ENCODE measurements around the gene PLPP7. TPM values are rescaled to one million over a fixed set of nuclear protein-coding genes. Genes with fewer than 3 reads are reported as not detected.
"Not testable (repeated sequence)": the region's sequence is repeated elsewhere in the genome, so short reads cannot be mapped to it uniquely, and the experiment has no call there.

The PLPP7 gene
- total RNA-seq, 2 donors from 2014 or later, result 2.1 to 3.6 TPM

DNA sequence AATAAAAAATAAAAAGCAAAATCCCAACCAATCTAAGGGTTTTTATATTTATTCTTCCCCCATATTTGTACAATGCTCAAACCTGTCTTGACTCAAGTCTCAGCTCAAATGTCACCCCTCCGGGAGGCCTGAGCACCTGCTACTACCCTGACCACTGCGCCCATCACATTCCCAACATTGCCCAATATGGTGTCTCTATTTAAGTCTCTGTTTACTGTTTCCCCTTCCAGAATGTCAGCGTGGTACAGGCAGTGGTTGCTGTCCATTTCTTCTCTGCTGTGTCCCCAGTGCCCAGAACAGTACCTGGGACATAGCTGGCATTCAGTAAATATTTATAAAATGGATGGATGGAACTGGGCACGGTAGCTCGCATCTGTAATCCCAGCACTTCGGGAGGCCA lies 57.0 kb downstream of the PLPP7 start:
- no peak for TF ChIP-seq POLR2A (IDR thresholded peaks at IDR 0.05)
- TF ChIP-seq, protein P1, sequence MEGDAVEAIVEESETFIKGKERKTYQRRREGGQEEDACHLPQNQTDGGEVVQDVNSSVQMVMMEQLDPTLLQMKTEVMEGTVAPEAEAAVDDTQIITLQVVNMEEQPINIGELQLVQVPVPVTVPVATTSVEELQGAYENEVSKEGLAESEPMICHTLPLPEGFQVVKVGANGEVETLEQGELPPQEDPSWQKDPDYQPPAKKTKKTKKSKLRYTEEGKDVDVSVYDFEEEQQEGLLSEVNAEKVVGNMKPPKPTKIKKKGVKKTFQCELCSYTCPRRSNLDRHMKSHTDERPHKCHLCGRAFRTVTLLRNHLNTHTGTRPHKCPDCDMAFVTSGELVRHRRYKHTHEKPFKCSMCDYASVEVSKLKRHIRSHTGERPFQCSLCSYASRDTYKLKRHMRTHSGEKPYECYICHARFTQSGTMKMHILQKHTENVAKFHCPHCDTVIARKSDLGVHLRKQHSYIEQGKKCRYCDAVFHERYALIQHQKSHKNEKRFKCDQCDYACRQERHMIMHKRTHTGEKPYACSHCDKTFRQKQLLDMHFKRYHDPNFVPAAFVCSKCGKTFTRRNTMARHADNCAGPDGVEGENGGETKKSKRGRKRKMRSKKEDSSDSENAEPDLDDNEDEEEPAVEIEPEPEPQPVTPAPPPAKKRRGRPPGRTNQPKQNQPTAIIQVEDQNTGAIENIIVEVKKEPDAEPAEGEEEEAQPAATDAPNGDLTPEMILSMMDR (IDR thresholded peaks at IDR 0.05), result no peak
- Histone ChIP-seq H3K9me3 (no peaks in the 10 kb centered on the region), H3K27ac (no peak overlapping the region), H3K4me1 (peaks cover 9% of the 10 kb centered on the region), H3K36me3 (replicated peaks in 1 of 2; ENCODE audit: insufficient read depth in 1 of 2, low read depth in 2 of 2) (no peaks in the 10 kb centered on the region), H3K27me3 (no peaks in the 10 kb centered on the region), H3K4me3 (no peak overlapping the region)
- no peak for ATAC-seq
- intact Hi-C loops (cut with DNase I), result no loop called here
- WGBS, 2 donors, result 85% methylated on average over 6 of the region's 6 CpGs
- no peak for DNase-seq

DNA sequence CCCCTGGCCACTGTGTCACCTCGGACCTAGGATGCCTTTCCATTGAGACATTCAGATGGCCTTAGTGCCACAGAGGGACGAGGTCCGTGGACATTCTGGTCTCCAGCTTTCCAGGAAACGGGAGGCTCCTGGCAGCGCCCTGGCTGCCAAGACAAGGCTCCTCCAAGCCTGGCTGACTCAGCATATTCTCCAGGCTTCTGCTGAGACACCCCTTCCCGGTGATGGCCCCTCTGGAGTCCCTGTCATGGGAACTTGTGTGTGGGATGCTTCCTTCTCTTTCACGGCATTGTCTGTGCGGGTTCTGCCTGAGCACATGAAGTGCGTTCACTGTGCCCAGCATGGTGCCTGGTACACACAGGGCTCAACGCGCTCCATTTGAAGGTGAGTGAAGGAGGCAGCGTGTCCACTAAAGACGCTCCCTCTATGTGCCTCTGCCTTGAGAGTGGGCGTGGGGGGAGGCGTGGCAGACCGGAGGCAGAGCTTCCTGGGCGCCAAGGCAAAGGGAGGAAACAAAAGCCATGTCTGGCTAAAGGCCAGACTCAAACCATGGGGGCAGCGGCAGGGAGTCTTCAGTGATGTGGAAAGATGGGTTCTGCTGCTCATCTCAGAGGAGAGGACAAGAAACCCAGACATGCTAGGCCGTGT lies 58.0 kb downstream of the PLPP7 start:
- Histone ChIP-seq H3K27me3 (no peaks in the 10 kb centered on the region), H3K27ac (no peak overlapping the region), H3K4me3 (no peak overlapping the region), H3K4me1 (peaks cover 9% of the 10 kb centered on the region), H3K9me3 (no peaks in the 10 kb centered on the region), H3K36me3 (replicated peaks in 1 of 2; ENCODE audit: insufficient read depth in 1 of 2, low read depth in 2 of 2) (no peaks in the 10 kb centered on the region)
- no peak for ATAC-seq
- intact Hi-C loops (cut with DNase I), result no loop called here
- 60 to 70% methylated on average over 12 to 19 of the region's 19 CpGs for WGBS, 2 donors
- DNase-seq, result no peak
- TF ChIP-seq POLR2A (IDR thresholded peaks at IDR 0.05), result no peak

DNA sequence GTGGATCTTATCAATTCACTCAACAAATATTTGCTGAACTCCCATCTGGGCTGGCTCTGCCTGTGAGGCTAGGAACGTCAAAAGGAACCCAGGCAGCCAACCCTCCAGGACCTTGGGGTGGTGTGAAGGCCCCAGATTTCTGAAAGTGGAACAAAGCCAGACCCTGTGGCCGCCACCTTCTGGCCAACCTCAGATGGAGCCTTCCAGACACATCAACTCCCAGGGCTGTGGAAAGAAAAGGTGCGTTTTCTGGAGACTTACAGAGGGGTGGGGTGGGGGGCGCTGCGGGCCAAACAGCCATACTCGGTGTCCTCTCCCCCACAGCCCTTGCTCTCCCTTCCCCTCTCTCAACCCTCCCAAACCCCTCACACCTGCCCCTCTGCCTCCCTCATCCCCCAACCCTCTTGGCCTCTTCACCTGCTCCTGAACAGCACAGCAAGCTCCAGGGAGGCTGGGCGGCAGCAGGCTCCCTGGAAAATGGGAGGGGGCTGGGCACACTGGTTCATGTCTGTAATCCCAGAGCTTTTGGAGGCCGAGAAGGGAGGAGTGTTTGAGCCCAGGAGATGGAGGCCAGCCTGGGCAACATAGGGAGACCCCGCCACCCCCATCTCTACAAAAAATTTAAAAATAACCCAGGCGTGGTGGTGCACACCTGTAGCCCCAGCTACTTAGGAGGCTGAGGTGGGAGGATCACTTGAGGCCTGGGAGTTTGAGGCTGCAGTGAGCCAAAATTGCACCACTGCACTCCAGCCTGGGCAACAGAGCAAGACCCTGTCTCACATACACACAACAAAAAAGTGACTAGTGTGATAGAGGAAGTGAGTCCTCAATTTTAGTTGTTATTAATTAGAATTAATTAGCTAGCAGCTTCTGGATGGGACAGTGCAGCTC lies 59.4 kb downstream of the PLPP7 start:
- 40 to 54% methylated on average over 8 to 9 of the region's 10 CpGs for WGBS, 2 donors
- H3K36me3 ChIP-seq (replicated peaks in 1 of 2; ENCODE audit: insufficient read depth in 1 of 2, low read depth in 2 of 2), result no peaks in the 10 kb centered on the region
- ATAC-seq, result no peak
- no peak overlapping the region for H3K4me3 ChIP-seq
- H3K27ac ChIP-seq, result no peak overlapping the region
- no peaks in the 10 kb centered on the region for H3K9me3 ChIP-seq
- no peaks in the 10 kb centered on the region for H3K27me3 ChIP-seq
- peaks cover 9% of the 10 kb centered on the region for H3K4me1 ChIP-seq
- no peak for TF ChIP-seq POLR2A (IDR thresholded peaks at IDR 0.05)
- TF ChIP-seq, protein P1 (IDR thresholded peaks at IDR 0.05), result no peak
- intact Hi-C loops (cut with DNase I), result no loop called here
- peak in 1 of 4 donors; percentile 19 for DNase-seq

DNA sequence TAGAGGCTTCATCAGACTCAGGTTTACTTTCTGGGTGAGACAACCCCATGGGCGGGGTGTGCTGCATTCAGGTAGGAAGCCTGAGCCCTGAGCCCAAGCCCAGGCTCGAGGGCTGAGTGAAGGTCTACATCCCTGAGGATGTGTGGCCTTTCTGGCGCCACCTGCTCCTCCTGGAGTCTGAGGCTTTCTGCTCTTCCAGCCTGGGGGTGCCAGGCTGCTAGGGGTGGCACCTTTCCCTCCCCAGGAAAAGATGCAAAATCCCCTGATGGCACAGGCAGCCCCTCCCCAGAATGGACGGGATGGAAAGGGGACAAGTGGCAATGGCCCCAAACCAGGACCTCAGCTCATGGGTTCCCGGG lies 60.0 kb downstream of the PLPP7 start:
- TF ChIP-seq, protein P1 (IDR thresholded peaks at IDR 0.05), result no peak
- no peak for TF ChIP-seq POLR2A (IDR thresholded peaks at IDR 0.05)
- Histone ChIP-seq H3K9me3 (no peaks in the 10 kb centered on the region), H3K4me3 (no peak overlapping the region), H3K27me3 (no peaks in the 10 kb centered on the region), H3K36me3 (replicated peaks in 1 of 2; ENCODE audit: insufficient read depth in 1 of 2, low read depth in 2 of 2) (no peaks in the 10 kb centered on the region), H3K27ac (no peak overlapping the region), H3K4me1 (peaks cover 9% of the 10 kb centered on the region)
- ATAC-seq (no peak), DNase-seq (no peak)
- WGBS, 2 donors, result 47 to 60% methylated on average over 1 to 5 of the region's 5 CpGs
- intact Hi-C loops (cut with DNase I), result no loop called here

DNA sequence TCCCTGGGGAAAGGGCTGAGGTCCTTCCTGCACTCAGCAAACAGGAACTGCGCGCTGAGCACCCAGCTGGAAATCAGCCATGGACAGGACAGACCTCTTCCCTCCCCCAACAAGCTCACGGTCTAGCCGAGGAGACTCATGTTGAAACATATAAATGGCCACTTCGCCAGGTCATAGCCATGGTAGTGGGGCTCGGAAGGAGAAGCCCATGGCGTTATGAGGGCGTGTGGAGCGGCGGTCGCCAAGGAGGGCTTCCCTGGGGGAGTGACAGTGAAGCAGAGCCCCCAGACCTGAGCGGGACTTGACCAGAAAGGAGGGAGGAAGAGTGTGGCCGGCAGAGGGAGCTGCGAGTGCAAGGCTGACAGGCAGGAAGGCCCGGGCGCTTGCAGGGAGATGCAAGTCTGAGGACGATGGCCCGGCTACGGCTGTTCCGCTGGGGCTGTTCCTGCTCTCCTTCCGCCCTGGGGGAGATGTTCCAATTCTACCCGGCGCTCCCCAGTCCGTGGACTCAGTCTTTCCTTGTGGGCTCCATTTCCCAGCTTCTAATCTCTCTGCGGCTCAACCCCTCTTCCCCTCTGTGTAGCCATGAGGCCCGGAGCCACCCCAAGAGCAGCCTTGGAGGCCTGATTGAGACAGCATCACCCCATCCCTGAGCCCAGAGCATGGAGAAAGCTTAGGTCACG lies 60.5 kb downstream of the PLPP7 start:
- 7 to 10% methylated on average over 22 to 27 of the region's 27 CpGs for WGBS, 2 donors
- no peaks in the 10 kb centered on the region for H3K36me3 ChIP-seq (replicated peaks in 1 of 2; ENCODE audit: insufficient read depth in 1 of 2, low read depth in 2 of 2)

DNA sequence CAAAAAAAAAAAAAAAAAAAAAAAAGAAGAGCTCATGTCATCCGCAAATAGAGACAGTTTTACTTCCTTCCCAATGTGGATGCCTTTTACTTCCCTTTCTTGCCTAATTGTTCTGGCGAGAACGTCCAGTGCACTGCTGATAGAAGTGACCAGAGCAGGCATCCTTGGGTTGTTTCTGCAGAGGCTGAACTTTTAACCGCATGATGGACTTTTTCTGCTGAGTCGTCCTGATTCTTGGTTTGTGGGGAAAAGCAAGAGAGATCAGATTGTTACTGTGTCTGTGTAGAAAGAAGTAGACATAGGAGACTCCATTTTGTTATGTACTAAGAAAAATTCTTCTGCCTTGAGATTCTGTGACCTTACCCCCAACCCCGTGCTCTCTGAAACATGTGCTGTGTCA lies 67.0 kb downstream of the PLPP7 start:
- DNase-seq, result peak in 1 of 4 donors; percentile 67
- H3K4me3 ChIP-seq; ATAC-seq; H3K9me3 ChIP-seq; H3K4me1 ChIP-seq; H3K27ac ChIP-seq; H3K27me3 ChIP-seq; H3K36me3 ChIP-seq (replicated peaks in 1 of 2; ENCODE audit: insufficient read depth in 1 of 2, low read depth in 2 of 2); intact Hi-C loops (cut with DNase I): not testable (repeated sequence)
- 43 to 79% methylated on average over 5 of the region's 6 CpGs for WGBS, 2 donors

More for the DNA sequence above, 60.5 kb downstream of the PLPP7 start:
- intact Hi-C loops (cut with DNase I), result loop anchor here (5.0 kb wide), 1 partner anchor 127 kb away; no protein-coding TSS in a partner anchor
- H3K4me3 ChIP-seq, result no peak overlapping the region
- ATAC-seq, result peak; percentile 86
- no peak overlapping the region for H3K27ac ChIP-seq
- H3K9me3 ChIP-seq, result no peaks in the 10 kb centered on the region
- peaks cover 9% of the 10 kb centered on the region for H3K4me1 ChIP-seq
- TF ChIP-seq, protein P1 (IDR thresholded peaks at IDR 0.05), result peak; percentile 70 to 91 (median 84)
- TF ChIP-seq POLR2A (IDR thresholded peaks at IDR 0.05), result no peak
- peak; percentile 86 to 93 (median 90) for DNase-seq
- no peaks in the 10 kb centered on the region for H3K27me3 ChIP-seq
